GM23338 (cell line): ENCODE measurements around the gene ALKBH4. TPM values are rescaled to one million over a fixed set of nuclear protein-coding genes. Genes with fewer than 3 reads are reported as not detected.

Experiments used
- ATAC-seq: fragments of 200-7000 bp; cut with Tn5 transposase; 3 replicates; pipeline ENCODE4 v1.9.1; 2020
- DNase-seq: peaks from one replicate; pipeline ENCODE4 v3.0.0-alpha.2; 2015; ENCODE audit warnings: low spot score
- H2AFZ ChIP-seq: fragments of 200-600 bp; sonication (generic); 2 replicates; pipeline ENCODE4 v1.8.0; 2016; ENCODE audit warnings: antibody characterized with exemption, mild to moderate bottlenecking, moderate library complexity
- H3F3A ChIP-seq: fragments of 200-600 bp; sonication (generic); replicated peaks from 2 replicates; pipeline ENCODE4 v1.8.0; 2017; ENCODE audit warnings: antibody characterized with exemption, mixed run types, low read depth
- H3K27ac ChIP-seq: fragments of 200-600 bp; sonication (generic); 2 replicates; pipeline ENCODE4 v1.6.1; 2016; ENCODE audit warnings: low read depth
- H3K27me3 ChIP-seq: fragments of 200-600 bp; sonication (generic); 2 replicates; pipeline ENCODE4 v1.8.0; 2016; ENCODE audit warnings: mild to moderate bottlenecking, mixed run types, moderate library complexity; ENCODE audit not compliant: insufficient read depth
- H3K36me3 ChIP-seq: fragments of 200-600 bp; sonication (generic); 2 replicates; pipeline ENCODE4 v1.8.0; 2016; ENCODE audit warnings: mild to moderate bottlenecking; ENCODE audit not compliant: insufficient read depth
- H3K4me1 ChIP-seq: fragments of 200-600 bp; sonication (generic); 2 replicates; pipeline ENCODE4 v1.8.0; 2016; ENCODE audit warnings: mild to moderate bottlenecking, moderate library complexity; ENCODE audit not compliant: insufficient read depth
- H3K4me2 ChIP-seq: fragments of 200-600 bp; sonication (generic); 2 replicates; pipeline ENCODE4 v1.7.1; 2017; ENCODE audit warnings: mixed run types
- H3K4me3 ChIP-seq: fragments of 200-600 bp; sonication (generic); 2 replicates; pipeline ENCODE4 v1.6.1; 2016; ENCODE audit warnings: mixed run types
- H3K79me2 ChIP-seq: fragments of 200-600 bp; sonication (generic); replicated peaks from 2 replicates; pipeline ENCODE4 v1.8.0; 2017; ENCODE audit warnings: mild to moderate bottlenecking; ENCODE audit not compliant: insufficient read depth
- H3K9me2 ChIP-seq: fragments of 200-600 bp; sonication (generic); 2 replicates; pipeline ENCODE4 v1.8.0; 2017; ENCODE audit not compliant: insufficient read depth
- H4K20me1 ChIP-seq: fragments of 200-600 bp; sonication (generic); replicated peaks from 2 replicates; pipeline ENCODE4 v1.8.0; 2017; ENCODE audit warnings: mild to moderate bottlenecking; ENCODE audit not compliant: insufficient read depth
- H3K27ac Mint-ChIP-seq: 2 replicates; pipeline ENCODE4 v1.8.0; 2020; ENCODE audit warnings: inconsistent platforms, mild to moderate bottlenecking, moderate library complexity, mixed read lengths
- H3K27me3 Mint-ChIP-seq: 3 replicates; pipeline ENCODE4 v1.8.0; 2022; ENCODE audit warnings: low read depth, mild to moderate bottlenecking, moderate library complexity, mixed read lengths, inconsistent platforms; ENCODE audit not compliant: insufficient read depth, poor library complexity
- H3K36me3 Mint-ChIP-seq: 3 replicates; pipeline ENCODE4 v1.8.0; 2021; ENCODE audit warnings: low read depth, mild to moderate bottlenecking, inconsistent platforms, moderate library complexity, mixed read lengths
- H3K4me1 Mint-ChIP-seq: 3 replicates; pipeline ENCODE4 v1.8.0; 2020; ENCODE audit warnings: mild to moderate bottlenecking, inconsistent platforms, mixed read lengths
- H3K4me3 Mint-ChIP-seq: 3 replicates; pipeline ENCODE4 v1.8.0; 2021; ENCODE audit warnings: moderate library complexity, mild to moderate bottlenecking, inconsistent platforms, mixed read lengths
- H3K9me3 Mint-ChIP-seq: 3 replicates; pipeline ENCODE4 v1.8.0; 2020; ENCODE audit warnings: moderate library complexity, mild to moderate bottlenecking, inconsistent platforms, mixed read lengths
- EZH2phosphoT487 ChIP-seq: fragments of 200-600 bp; sonication (generic); IDR thresholded peaks from one replicate; pipeline ENCODE4 v1.8.1; 2018; ENCODE audit warnings: antibody characterized with exemption; ENCODE audit not compliant: unreplicated experiment
- STAT1 ChIP-seq: IDR thresholded peaks from one replicate; pipeline ENCODE4 v1.6.1; 2016; ENCODE audit warnings: antibody characterized with exemption; ENCODE audit not compliant: unreplicated experiment
- polyA plus RNA-seq: library from polyadenylated mRNA; unstranded; fragments of >200 nt; fragmentation: Nextera tagmentation; extraction: Ambion mirVana; gene quantifications from 2 replicates; pipeline ENCODE4 v1.2.1, GENCODE V29; 2016
- total RNA-seq: library from RNA; depleted of rRNA; stranded (reverse); fragments of >200 nt; shearing (Covaris generic); gene quantifications from 2 replicates; pipeline ENCODE4 v1.2.3, GENCODE V29; 2014
- TF ChIP-seq, protein P1 (sequence below): fragments of 250-450 bp; sonication (Bioruptor Pico); IDR thresholded peaks from 2 replicates; pipeline ENCODE4 v1.5.0; 2020; ENCODE audit warnings: mild to moderate bottlenecking, moderate library complexity
- TF ChIP-seq, protein P2 (sequence below): IDR thresholded peaks from 2 replicates; pipeline ENCODE4 v1.6.1; 2016; ENCODE audit warnings: antibody characterized with exemption

Gene ALKBH4
- total and polyA plus RNA-seq, 2 experiments from 2014 or later = 17.7 to 45.0 TPM

DNA sequence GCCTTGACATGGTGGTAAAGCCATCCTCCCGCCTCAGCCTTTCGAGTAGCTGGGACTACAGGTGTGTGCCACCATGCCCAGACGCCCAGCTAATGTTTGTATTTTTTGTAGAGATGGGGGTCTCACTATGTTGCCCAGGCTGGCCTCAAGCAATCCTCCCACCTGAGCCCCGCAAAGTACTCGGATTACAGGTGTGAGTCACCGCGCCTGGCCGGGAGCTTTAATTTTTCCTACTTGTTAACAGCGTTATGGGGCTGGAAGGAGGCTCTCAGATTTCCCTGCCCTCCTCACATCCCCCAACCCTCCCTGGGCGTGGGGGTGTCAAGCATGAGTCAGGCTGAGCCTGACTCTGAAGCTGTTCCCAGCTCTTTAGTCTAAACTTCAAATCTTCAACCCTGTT lies 8.3 kb downstream of the ALKBH4 start:
- DNase-seq (no peak), ATAC-seq (no peak)
- peaks cover 3% of the 10 kb centered on the region; the same call in 1 of the 3 replicates for H3K4me1 Mint-ChIP-seq
- peaks cover 6% of the 10 kb centered on the region for H3K27me3 Mint-ChIP-seq
- Histone ChIP-seq H3K79me2 (no peaks in the 10 kb centered on the region), H3K9me2 (no peaks in the 10 kb centered on the region), H3K27ac (no peak overlapping the region), H3K36me3 (peaks cover 7% of the 10 kb centered on the region; the same call in 1 of the 2 replicates), H3K4me3 (no peak overlapping the region), H3K27me3 (no peaks in the 10 kb centered on the region), H3K4me1 (no peaks in the 10 kb centered on the region), H2AFZ (no peak overlapping the region), H4K20me1 (no peaks in the 10 kb centered on the region; the same call in 1 of the 2 replicates), H3F3A (no peaks in the 10 kb centered on the region), H3K4me2 (no peak overlapping the region)
- H3K36me3 Mint-ChIP-seq = peaks cover 25% of the 10 kb centered on the region
- no peak overlapping the region for H3K4me3 Mint-ChIP-seq
- TF ChIP-seq, protein P1, sequence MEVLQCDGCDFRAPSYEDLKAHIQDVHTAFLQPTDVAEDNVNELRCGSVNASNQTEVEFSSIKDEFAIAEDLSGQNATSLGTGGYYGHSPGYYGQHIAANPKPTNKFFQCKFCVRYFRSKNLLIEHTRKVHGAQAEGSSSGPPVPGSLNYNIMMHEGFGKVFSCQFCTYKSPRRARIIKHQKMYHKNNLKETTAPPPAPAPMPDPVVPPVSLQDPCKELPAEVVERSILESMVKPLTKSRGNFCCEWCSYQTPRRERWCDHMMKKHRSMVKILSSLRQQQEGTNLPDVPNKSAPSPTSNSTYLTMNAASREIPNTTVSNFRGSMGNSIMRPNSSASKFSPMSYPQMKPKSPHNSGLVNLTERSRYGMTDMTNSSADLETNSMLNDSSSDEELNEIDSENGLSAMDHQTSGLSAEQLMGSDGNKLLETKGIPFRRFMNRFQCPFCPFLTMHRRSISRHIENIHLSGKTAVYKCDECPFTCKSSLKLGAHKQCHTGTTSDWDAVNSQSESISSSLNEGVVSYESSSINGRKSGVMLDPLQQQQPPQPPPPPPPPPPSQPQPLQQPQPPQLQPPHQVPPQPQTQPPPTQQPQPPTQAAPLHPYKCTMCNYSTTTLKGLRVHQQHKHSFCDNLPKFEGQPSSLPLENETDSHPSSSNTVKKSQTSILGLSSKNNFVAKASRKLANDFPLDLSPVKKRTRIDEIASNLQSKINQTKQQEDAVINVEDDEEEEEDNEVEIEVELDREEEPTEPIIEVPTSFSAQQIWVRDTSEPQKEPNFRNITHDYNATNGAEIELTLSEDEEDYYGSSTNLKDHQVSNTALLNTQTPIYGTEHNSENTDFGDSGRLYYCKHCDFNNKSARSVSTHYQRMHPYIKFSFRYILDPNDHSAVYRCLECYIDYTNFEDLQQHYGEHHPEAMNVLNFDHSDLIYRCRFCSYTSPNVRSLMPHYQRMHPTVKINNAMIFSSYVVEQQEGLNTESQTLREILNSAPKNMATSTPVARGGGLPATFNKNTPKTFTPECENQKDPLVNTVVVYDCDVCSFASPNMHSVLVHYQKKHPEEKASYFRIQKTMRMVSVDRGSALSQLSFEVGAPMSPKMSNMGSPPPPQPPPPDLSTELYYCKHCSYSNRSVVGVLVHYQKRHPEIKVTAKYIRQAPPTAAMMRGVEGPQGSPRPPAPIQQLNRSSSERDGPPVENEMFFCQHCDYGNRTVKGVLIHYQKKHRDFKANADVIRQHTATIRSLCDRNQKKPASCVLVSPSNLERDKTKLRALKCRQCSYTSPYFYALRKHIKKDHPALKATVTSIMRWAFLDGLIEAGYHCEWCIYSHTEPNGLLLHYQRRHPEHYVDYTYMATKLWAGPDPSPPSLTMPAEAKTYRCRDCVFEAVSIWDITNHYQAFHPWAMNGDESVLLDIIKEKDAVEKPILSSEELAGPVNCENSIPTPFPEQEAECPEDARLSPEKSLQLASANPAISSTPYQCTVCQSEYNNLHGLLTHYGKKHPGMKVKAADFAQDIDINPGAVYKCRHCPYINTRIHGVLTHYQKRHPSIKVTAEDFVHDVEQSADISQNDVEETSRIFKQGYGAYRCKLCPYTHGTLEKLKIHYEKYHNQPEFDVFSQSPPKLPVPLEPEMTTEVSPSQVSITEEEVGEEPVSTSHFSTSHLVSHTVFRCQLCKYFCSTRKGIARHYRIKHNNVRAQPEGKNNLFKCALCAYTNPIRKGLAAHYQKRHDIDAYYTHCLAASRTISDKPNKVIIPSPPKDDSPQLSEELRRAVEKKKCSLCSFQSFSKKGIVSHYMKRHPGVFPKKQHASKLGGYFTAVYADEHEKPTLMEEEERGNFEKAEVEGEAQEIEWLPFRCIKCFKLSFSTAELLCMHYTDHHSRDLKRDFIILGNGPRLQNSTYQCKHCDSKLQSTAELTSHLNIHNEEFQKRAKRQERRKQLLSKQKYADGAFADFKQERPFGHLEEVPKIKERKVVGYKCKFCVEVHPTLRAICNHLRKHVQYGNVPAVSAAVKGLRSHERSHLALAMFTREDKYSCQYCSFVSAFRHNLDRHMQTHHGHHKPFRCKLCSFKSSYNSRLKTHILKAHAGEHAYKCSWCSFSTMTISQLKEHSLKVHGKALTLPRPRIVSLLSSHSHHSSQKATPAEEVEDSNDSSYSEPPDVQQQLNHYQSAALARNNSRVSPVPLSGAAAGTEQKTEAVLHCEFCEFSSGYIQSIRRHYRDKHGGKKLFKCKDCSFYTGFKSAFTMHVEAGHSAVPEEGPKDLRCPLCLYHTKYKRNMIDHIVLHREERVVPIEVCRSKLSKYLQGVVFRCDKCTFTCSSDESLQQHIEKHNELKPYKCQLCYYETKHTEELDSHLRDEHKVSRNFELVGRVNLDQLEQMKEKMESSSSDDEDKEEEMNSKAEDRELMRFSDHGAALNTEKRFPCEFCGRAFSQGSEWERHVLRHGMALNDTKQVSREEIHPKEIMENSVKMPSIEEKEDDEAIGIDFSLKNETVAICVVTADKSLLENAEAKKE = no peak
- TF ChIP-seq, protein P2, sequence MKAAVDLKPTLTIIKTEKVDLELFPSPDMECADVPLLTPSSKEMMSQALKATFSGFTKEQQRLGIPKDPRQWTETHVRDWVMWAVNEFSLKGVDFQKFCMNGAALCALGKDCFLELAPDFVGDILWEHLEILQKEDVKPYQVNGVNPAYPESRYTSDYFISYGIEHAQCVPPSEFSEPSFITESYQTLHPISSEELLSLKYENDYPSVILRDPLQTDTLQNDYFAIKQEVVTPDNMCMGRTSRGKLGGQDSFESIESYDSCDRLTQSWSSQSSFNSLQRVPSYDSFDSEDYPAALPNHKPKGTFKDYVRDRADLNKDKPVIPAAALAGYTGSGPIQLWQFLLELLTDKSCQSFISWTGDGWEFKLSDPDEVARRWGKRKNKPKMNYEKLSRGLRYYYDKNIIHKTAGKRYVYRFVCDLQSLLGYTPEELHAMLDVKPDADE = no peak
- TF ChIP-seq EZH2phosphoT487 = no peak
- H3K9me3 Mint-ChIP-seq = no peaks in the 10 kb centered on the region
- no peak overlapping the region for H3K27ac Mint-ChIP-seq

DNA sequence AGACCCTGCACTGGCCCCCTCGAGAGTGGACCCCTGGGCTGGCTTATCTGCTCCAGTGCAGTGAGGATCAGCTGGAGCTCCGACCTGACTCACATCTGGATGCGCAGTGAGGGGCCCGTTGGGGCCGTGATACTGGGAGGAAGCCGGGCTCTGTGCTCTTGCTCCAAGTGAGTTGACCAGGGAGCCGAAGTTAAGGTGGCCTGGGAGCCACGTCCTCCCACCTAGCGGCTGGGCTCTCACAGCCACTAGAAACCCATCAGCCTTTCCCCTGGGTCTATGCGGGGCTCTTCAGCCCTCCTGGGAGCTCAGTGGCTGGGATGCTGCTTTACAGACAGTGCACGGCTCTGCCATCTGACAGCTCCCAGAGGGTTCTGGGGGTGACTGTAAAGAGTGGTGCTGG lies 9.1 kb downstream of the ALKBH4 start:
- H3K27ac Mint-ChIP-seq = no peak overlapping the region
- no peak overlapping the region for H2AFZ ChIP-seq
- no peak for TF ChIP-seq STAT1
- TF ChIP-seq, protein P1 = no peak
- H3K4me3 Mint-ChIP-seq = no peak overlapping the region
- H3K36me3 Mint-ChIP-seq = peaks cover 25% of the 10 kb centered on the region
- H3K27ac ChIP-seq = no peak overlapping the region
- no peaks in the 10 kb centered on the region for H3K9me3 Mint-ChIP-seq
- H3K4me1 Mint-ChIP-seq = peaks cover 4% of the 10 kb centered on the region; the same call in 1 of the 3 replicates
- H3K36me3 ChIP-seq = peaks cover 7% of the 10 kb centered on the region; the same call in 1 of the 2 replicates
- no peak overlapping the region for H3K4me3 ChIP-seq
- no peak overlapping the region for H3K4me2 ChIP-seq
- no peaks in the 10 kb centered on the region for H3K27me3 ChIP-seq
- no peak for ATAC-seq
- peaks cover 6% of the 10 kb centered on the region for H3K27me3 Mint-ChIP-seq
- H3K9me2 ChIP-seq = no peaks in the 10 kb centered on the region
- no peaks in the 10 kb centered on the region; the same call in 1 of the 2 replicates for H4K20me1 ChIP-seq
- H3K79me2 ChIP-seq = no peaks in the 10 kb centered on the region
- no peaks in the 10 kb centered on the region for H3K4me1 ChIP-seq
- no peak for DNase-seq
- 0 out of 2 replicates have a peak, but pooled peaks cover 1% of the 10 kb centered on the region for H3F3A ChIP-seq
